Sigmoid colon (tissue), 4 donors: ENCODE data around the gene ZBTB7A.

Source experiments
- CTCF ChIP-seq, 4 experiments: fragments of 450-650 bp in 3 of 4; fragments of 200-600 bp in 1 of 4; IDR thresholded peaks; one replicate each; pipeline ENCODE4 v1.5.1; 2016 to 2019; ENCODE audit warnings: antibody characterized with exemption in 4 of 4, mild to moderate bottlenecking in 3 of 4, moderate library complexity in 2 of 4
- EP300 ChIP-seq, 4 donors: sonication (generic); formaldehyde crosslinking; IDR thresholded peaks; one replicate each; pipeline ENCODE4 v1.6.1; 2017; ENCODE audit warnings: antibody characterized with exemption in 4 of 4
- POLR2A ChIP-seq, 2 donors: fragments of 450-650 bp; IDR thresholded peaks; one replicate each; pipeline ENCODE4 v1.6.1; 2016; ENCODE audit warnings: antibody characterized with exemption in 2 of 2, mild to moderate bottlenecking in 2 of 2, moderate library complexity in 2 of 2
- POLR2AphosphoS5 ChIP-seq, 4 donors: sonication (generic); formaldehyde crosslinking; IDR thresholded peaks; one replicate each; pipeline ENCODE4 v1.6.1; 2017; ENCODE audit warnings: antibody characterized with exemption in 4 of 4

- no peak for TF ChIP-seq EP300 (IDR thresholded peaks at IDR 0.05)
- no peak for TF ChIP-seq CTCF (IDR thresholded peaks at IDR 0.05)
- no peak for TF ChIP-seq POLR2A (IDR thresholded peaks at IDR 0.05)
- peak in 3 of 4 donors; percentile 31 to 47 (median 45) for TF ChIP-seq POLR2AphosphoS5 (IDR thresholded peaks at IDR 0.05)
These were observed 50.8 kb downstream of the ZBTB7A start for GRCh38 chr19:4015705-4016402.
